Measurements from ENCODE around the gene FAM174C.

- no peak for TF ChIP-seq CTCF (conservative IDR thresholded peaks at IDR 0.05 in 1 of 2, IDR thresholded peaks at IDR 0.05 in 1 of 2; ENCODE audit: extremely low read depth in 1 of 2, insufficient read depth in 1 of 2, low read depth in 1 of 2, low read length in 2 of 2)
- no peak for TF ChIP-seq EZH2 (IDR thresholded peaks at IDR 0.05; ENCODE audit: borderline replicate concordance, low read length)
These were observed 1.7 kb downstream of the FAM174C start for GRCh38 chr19:1277061-1277460.
